Bone marrow (tissue), 2 donors: ENCODE results near the gene SRSF9.
"Not testable (repeated sequence)": the region's sequence is repeated elsewhere in the genome, so short reads cannot be mapped to it uniquely, and the experiment has no call there.

Experiments used
- DNase-seq, 2 donors: peaks; one replicate each; lab custom pipeline; 2025; lab: John Stamatoyannopoulos, UW

The SRSF9 gene

GRCh38 chr12:120481022-120481767 is 11.6 kb upstream of the SRSF9 start:
- no peak for DNase-seq

- no peak for DNase-seq
Observed at GRCh38 chr12:120480211-120480610, 10.7 kb upstream of the SRSF9 start.

DNA sequence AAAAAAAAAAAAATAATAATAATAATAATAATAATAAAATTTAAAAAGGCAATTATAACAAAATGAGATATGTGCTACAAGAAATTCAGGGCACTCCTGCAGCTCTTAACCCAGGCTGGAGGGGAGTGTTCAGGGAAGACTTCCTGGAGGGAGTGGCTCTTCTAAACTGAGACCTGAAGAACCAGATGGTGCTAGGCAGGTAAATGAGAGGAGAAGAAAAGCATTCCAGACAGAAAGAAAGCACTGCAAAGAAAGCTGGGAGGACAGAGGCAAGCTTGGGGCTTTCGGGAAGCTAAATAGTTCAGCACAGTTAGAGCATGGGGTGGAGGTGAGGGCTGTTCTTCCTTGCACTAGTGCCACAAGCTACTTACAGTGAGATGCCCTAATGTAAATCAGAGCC is 9.9 kb upstream of the SRSF9 start:
- no peak for DNase-seq

GRCh38 chr12:120475643-120476042 is 6.1 kb upstream of the SRSF9 start:
- DNase-seq, result no peak

DNA sequence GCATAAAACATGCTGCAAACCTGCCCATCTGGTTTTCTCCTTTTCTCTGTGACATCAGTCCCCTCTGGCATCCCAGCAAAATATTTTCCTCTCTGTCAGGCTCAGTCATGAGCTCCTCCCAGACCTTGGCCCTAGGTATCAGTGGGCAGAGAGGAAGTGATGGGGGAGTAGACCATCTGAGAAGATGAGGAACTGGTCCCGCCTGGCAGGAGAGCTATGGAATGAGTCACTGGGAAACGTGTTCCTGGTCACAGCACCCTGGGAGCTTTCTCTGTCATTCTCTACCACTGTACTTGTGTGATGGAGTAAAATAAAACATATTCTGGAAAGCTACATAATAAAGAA is 5.0 kb upstream of the SRSF9 start:
- peak in 1 of 2 donors; percentile 67 for DNase-seq

- DNase-seq, result no peak
Observed at GRCh38 chr12:120473807-120474615, 4.5 kb upstream of the SRSF9 start.

DNA sequence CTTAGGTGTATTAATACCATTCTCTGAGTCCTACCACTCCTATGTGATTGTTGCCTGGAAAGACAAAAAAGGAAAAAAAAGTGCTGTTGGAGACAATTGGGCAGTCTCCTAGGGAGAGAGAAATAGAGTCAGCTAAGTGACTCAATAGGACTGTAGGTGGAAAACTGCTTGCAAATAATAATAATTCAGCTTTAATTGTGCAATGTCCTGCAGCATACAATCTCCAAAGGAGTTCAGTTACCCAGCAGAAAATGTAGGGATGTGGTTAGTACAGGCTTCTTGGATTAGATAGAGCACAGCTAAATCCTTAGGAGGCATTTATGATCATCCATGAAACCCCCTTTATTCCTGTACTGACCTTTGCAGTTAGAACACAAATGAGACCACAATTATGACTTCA is 3.0 kb upstream of the SRSF9 start:
- no peak for DNase-seq

GRCh38 chr12:120470150-120470784 is 719 bp upstream of the SRSF9 start:
- DNase-seq, result no peak

DNA sequence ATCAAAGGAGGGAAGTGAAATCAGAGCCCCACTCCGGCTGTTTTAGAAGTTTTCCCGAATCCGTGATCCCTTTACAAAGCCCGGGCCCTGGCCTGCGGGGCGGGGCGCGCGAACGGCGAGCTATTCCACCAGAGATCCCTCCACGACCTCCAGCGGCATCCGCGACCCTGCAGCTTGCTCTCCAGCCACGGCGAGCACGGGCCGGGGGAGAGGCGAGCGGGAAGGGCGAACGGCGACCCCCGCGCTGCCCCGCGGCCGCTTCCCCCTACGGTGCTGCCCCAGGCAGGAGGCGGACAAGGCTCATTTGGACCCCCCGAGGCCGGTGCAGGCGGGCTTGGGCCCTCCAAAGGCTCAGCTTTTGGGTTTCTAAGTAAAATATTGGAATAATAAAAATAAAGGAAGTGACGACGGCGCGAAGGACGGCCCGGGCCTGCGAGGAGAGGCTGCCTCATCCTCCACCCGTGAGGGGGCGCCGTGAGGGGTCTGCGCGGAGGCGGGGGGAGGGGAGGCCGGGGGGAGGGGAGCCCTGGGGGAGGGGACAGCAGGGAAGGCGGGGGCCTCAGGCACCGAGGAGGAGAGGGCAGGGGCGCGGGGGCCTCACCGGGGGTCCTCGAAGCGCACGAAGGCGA is 613 bp downstream of the SRSF9 start:
- peak in 1 of 2 donors; percentile 45 for DNase-seq

GRCh38 chr12:120468325-120468820 is 1.2 kb downstream of the SRSF9 start:
- DNase-seq, result peak in 1 of 2 donors; percentile 45

DNA sequence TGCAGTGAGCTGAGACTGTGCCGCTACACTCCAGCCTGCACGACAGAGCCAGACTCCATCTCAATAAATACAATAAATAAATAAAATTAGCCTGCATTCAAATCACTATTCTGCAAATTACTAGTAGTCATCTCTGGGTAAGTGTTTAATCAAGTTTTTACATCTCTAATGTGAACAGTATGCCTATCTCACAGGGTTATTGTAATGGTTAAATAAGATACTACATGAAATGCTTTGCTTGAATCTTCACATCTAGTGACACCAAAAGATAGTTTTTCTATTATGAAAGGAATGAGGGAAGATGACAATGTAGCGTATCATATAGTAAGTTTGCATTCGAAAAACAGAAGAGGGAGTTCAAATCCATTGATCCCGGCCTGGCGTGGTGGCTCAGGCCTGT is 2.1 kb downstream of the SRSF9 start:
- DNase-seq, result no peak

DNA sequence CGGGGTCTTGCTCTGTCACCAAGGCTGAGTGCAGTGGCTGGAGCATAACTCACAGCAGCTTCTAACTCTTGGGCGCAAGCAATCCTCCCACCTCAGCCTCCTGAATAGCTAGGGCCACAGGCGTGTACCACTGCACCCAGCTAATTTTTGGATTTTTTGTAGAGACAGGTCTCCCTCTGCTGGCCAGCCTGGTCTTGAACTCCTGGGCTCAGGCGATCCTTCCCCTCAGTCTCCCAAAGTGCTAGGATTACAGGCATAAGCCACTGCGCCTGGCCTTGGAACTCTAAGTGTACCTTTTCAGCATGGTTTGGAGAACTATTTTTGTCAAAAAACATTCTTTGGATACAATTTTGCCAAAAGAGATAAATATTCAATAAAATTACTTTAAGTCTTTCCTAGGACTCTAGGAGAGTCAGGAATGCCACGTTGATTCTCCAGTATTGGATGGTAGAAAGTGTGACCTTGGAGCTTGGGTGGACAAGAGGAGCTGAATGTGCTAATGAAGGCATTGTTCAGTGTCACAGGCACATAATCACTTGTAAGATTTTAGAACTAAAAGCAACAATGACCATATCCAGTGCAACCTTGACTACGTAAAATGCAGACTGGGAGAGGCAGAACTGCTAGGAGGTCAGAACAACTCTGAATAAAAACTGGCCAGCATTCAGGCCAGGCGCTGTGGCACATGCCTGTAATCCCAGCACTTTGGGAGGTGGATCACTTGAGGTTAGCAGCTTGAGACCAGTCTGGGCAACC is 2.8 kb downstream of the SRSF9 start:
- peak; percentile 1 to 45 for DNase-seq

DNA sequence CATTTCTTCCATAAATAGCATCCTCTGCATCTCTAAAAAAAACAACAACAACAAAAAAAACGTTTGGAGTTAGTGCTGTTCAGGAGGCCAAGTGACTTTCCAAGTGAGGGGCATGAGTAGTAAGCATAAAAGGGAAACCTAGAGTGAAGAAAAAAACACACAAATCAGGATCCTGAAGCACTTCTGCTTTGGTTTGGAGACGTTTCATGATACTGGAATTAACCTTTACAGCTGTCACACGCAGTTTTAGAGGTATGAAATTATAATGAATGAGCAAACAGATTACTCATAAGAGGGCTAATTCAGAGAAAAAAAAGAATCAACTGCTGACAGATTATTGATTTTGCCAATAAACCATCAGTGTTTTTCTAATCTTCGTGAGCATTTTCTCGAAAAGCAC is 3.8 kb downstream of the SRSF9 start:
- DNase-seq, result no peak

DNA sequence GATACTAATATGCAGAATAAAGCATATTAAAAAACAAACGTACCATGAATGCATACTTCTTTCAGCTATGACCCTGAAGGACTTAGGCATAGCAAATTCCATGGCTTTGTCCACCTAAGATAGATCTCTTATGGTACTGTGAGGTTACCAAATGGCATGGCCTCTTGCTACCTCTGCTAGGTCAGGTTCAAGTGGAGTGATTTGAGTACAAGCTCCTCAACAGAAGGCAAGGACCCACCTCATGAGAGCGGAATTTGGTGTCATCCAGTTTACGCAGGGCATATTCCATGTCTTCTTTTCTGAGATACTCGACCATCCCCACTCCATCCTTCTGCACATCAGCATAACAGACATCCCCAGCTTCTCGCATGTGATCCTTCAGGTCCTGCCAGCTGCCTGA is 5.8 kb downstream of the SRSF9 start:
- DNase-seq, result no peak

DNA sequence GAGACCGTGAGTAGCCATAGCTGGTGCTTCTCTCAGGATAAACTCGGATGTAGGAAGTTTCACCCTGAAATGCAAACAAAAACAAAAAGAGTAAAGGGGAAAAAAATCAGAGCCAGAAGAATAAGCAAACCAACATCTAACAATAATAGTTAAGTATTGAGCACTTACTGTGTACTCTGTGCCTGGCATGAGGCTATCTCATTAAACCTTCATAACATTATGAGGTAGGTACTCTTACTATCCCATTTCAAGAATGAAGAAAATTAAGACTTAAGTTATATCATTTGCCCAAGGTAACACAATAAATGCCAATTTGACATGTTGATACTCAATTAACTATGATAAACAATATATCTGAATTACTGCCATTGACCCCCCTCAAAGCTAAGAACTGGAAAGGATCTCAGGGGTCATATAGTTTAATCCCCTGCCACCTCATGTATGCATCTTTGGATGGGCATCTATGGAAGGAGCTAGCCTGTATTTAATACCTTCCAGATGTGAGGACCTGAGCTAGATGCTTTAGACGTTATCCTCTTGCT is 7.4 kb downstream of the SRSF9 start:
- no peak for DNase-seq

- DNase-seq, result no peak
Observed at GRCh38 chr12:120460157-120460556, 9.4 kb downstream of the SRSF9 start.

DNA sequence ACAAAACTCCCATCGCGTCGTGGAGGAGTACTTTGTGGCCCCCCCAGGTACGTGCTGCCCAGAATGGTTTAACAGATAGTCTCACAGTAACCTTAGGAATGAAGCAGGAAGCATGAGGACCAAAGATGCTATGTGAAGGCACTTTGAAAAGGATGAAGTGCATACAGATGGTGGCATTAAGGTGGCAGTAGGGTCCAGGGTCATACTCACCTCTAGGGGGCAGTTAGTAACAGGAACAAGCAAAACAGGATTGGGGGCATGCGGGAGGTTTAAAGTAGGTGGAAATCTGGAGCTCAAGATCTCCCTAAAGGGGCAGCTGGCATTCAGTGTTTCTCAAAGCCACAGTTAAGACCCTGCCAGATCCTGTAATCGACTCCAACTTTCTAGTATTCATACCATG is 12.4 kb downstream of the SRSF9 start:
- no peak for DNase-seq

GRCh38 chr12:120455302-120455701 is 14.2 kb downstream of the SRSF9 start:
- DNase-seq, result no peak

DNA sequence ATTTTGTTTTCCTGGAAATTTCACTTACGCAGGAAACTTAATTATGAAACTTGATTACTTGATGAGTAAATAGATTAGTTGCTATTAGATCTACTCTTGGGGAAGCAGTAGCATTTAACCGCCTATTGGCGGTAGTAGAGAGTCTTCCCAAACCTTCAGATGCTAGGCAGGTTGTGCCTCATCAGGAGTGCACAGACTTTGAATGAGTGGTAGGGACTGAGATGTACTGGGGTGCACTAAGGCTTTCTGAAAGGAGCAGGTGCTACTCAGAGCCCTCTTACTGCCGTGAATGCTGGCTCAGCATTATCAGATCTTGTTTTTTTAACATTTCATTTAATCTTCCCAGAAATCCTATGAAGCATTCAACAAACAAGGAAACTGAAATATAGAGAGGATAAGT is 15.6 kb downstream of the SRSF9 start:
- peak in 1 of 2 donors; percentile 33 for DNase-seq

DNA sequence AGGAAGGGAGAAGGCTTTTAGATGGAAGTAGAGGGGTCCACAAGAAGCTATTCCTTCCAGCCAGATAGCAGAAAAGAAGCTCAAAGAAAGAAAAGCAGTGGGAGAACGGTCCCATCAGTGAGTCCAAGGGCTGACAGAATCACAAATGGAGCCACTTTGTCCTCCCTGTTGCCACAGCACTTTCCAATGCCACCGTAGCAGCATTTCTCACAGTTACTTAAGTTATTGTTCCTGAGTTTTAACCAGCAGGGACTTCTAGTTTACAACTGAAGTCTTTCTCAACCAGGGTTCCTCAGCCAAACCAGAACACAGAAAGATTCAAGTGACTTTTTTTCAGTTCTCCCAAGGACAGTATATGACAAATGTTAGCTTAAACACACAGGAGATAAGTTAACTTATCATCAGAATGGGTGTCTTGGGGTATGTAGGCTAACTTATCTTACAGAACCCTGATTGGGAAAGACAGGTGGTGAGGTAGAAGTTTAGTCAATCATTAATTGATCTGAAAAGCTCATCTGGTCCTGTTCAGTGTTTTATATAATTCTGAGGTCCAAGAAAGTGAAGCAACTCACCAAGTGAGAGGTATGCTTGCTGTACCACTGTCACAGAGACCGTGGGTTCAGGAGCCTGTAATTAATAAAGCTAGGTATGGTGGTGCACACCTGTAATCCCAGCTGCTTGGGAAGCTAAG is 16.3 kb downstream of the SRSF9 start:
- DNase-seq, result no peak

DNA sequence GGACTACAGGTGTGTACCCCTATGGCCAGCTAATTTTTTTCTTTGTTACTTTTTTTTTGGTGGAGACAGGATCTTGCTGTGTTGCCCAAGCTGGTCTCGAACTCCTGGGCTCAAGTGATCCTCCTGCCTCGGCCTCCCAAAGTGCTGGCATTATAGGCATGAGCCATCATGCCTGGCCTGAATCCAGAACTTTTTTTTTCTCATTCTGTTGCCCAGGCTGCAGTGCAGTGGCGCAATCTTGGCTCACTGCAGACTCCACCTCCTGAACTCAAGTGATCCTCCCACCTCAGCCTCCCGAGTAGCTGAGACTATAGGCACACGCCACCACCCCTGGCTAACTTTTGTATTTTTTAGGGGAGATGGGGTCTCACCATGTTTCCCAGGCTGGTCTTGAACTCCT is 17.0 kb downstream of the SRSF9 start:
- not testable (repeated sequence) for DNase-seq
